Putamen (tissue), 1 donor: ENCODE results near the gene LGALS1.

Experiments used
- DNase-seq: peaks from one replicate; pipeline ENCODE4 v3.0.0-alpha.2; 2016; ENCODE audit warnings: low spot score

LGALS1 gene

GRCh38 chr22:37662039-37662438 lies 13.4 kb upstream of the LGALS1 start:
- DNase-seq, result no peak

DNA sequence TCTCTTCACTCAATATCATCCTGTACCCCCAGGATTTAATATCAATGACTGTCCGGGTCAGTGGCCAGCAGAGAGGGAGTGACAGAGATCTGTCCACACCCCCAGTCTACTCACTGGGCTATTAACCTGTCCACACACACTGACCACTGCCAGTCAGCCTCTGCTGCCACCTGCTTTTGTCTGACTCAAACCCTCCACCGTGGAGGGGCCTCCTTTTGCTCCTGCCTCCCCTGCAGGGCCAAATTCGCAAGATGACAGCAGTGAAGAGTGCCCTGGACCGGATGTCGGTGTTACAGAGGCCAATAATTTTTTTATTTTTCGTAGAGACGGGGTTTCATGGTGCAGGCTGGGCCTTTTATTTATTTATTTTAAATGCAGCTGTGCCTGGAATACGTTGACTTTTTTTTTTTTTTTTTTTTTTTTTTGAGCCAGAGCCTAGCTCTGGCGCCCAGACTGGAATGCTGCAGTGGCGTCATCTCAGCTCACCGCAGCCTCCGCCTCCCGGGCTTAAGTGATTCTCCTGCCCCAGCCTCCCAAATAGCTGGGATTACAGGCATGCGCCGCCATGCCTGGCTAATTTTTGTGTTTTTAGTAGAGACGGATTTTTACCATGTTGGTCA lies 11.8 kb upstream of the LGALS1 start:
- no peak for DNase-seq

DNA sequence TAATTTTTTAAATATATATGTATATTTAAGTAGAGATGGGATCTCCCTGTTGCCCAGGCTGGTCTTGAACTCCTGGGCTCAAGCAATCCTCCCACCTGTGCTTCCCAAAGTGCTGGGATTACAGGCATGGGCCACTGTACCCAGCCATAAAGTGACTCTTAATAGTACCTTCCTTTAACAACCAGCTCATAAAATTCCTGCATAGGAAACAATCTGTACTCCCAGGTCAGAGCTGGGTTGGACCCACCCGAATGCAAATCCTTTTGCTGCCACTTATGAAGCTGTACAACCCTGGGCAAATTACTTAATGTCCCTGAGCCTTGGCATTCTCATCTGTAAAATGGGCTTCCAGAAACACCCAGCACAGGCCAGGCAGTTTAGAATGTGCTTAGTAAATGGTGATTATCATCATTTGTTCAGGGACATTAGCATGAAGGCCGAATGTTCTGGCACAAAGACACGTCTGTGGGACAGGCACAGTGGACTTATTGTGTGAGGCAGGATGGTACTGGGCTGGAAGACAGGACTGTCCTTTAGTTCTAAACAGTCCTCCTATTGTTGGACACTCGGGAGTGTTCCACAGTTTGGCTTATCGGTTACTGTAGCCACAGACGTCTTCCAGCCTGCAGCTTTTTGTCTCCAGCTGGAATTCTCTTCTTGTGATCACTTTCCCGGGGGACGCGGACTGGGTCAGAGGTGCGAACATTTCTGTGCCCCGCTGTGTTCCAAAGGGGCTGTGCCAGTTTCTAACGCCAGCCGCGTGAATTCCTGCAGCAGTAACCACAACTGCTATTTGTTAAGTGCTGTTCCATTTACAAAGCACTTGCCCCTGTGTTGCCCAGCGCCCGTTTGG lies 11.0 kb upstream of the LGALS1 start:
- peak; percentile 94 for DNase-seq

DNA sequence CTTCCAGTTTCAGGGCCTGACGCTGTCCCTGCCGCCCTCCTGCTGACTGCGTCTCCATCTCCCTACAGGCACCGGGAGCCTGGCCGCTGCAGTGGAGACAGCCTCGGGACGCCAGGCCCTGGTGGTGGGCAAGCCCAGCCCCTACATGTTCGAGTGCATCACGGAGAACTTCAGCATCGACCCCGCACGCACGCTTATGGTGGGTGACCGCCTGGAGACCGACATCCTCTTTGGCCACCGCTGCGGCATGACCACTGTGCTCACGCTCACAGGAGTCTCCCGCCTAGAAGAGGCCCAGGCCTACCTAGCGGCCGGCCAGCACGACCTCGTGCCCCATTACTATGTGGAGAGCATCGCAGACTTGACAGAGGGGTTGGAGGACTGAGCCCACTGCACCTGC lies 9.9 kb upstream of the LGALS1 start:
- DNase-seq, result no peak

- no peak for DNase-seq
Measured at GRCh38 chr22:37669586-37669985, 5.8 kb upstream of the LGALS1 start.

- DNase-seq, result no peak
Measured at GRCh38 chr22:37672206-37672919, 3.1 kb upstream of the LGALS1 start.

GRCh38 chr22:37672920-37673455 lies 2.4 kb upstream of the LGALS1 start:
- DNase-seq, result no peak

DNA sequence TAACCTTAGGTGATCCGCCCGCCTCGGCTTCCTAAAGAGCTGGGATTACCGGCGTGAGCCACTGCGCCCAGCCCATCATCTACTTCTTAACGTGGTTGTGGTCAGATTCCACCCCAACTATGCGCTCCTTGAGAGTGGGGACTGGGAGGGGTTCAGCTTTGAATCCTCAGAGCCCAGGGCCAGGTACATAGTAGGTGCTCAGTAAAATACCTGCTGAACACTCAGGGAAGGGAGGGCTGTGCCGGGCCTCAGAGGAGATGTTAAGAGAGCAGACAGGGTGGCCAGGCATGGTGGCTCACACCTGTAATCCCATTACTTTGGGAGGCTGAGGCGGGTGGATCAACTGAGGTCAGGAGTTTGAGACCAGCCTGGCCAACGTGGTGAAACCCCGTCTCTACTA lies 1.2 kb upstream of the LGALS1 start:
- DNase-seq, result no peak

DNA sequence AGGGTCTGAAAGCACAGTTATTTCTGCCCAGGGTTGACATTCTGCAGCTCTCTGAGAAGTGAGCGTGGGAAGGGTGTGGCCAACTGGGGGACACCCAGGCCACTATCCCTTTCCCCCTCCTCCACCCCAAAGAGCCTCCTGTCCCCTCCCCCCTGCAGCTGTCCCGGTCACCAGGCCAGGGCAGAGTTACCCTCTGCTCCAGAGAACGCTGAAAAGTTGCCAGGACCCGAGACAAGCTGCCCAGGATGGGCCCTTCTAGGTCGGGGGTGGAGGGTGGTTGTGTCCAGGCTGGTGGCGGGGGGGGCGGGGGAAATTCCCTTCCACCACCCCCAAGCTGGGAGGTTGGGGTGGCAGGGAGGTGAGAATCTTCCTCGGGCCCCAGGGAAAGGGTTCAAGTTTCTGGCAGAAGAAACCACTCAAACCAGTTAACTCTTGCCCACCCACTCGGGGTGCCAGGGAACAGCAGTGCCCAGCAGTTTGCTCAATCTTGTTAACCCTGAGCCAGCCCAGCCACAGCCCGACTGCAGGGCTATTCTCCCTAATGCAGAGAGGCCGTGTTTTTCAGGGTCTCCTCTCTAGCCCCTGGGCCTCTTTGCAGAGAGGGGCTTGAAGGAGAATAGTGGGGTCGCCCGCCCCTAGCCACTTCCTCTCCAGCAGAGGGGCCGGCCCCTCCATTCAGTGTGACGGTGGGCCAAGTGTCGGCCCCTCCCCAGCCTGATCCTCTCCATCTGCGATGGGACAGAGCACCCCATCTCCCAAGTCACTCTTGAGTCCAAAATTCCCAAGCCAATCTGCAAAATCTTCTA lies 697 bp downstream of the LGALS1 start:
- DNase-seq, result no peak

- DNase-seq, result peak; percentile 57
Measured at GRCh38 chr22:37676736-37677492, 1.5 kb downstream of the LGALS1 start.

DNA sequence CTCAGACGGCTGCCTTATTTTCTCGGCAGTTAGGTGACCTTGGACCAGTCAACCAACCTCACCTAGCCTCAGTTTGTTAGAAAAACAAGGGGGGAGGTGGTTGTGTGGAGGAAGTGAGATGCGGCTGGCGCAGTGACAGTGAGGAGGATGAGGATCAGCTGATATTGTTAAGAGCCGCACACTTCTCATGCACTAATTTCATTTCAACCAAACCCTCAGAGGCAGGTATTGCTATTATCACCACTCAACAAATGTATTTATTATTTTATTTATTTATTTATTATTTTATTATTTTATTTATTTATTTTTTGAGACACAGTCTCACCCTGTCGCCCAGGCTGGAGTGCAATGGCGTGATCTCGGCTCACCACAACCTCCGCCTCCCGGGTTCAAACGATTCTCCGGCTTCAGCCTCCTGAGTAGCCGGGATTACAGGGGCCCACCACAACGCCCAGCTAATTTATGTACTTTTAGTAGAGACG lies 2.1 kb downstream of the LGALS1 start:
- no peak for DNase-seq

GRCh38 chr22:37678372-37678771 lies 2.9 kb downstream of the LGALS1 start:
- no peak for DNase-seq

DNA sequence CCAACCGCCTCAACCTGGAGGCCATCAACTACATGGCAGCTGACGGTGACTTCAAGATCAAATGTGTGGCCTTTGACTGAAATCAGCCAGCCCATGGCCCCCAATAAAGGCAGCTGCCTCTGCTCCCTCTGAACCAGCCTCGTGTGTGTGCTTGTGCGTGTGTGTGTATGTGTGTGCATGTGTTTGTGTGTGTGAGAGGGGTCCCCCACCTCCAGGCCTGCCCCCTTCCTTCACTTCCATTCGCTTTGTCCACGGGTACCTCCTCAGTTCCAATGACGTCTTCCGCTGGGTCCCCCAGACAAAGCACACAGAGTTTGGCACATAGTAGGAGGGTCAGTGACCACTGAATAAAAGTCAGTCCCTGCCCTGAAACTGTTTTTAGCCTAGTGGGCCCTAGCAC lies 4.2 kb downstream of the LGALS1 start:
- no peak for DNase-seq

DNA sequence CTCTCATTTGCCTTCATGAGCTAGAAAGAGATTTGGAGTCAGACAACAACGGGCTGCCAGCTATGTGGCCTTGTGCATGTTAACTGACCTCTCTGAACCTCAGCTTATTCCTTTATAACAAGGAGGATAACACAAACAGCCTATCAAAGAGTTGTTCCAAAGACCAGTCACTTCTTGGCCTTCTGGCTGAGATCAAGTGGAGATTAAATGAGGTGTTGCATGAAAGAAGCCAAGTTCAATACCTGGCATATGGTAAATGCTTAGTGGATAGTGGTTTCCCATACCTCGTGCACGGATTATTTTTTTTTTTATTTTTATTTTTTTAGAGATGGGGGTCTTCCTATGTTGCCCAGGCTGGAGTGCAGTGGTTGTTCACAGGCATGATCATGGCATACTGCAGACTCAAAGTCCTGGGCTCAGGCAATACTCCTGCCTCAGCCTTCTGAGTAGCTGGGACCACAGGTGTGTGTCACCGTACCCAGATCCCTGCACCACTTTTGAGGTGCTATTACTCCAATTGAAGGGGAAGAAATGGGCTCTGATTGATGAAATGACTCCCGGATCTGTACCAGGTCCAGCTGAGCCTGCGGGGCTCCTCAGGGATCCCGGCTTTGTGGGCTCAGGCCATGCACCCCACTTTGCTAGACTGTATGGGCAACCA lies 4.9 kb downstream of the LGALS1 start:
- DNase-seq, result no peak

GRCh38 chr22:37681001-37681424 lies 5.6 kb downstream of the LGALS1 start:
- DNase-seq, result no peak

DNA sequence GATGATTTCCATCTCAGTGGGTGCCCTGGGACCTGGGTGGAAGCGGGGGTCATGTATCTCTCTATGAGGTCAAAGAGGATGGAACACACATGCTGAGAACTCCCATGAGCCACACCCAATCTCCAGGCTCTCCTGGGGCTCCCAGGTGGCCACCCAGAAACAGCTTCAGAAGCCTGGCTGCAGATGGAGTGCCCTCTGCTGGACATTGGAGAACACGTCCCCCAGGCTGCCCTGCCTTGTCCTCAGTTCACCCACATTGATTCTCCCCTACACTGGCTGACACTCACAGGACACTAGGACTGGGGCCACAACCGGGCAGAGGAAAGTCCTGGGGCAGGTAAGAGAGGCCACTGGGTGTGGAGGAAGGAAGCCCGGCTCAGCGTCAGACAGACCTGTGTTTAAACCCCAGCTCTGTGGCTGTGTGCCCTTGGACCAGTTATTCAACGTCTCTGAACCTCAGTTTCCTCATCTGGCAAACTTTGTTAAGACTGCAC lies 6.2 kb downstream of the LGALS1 start:
- no peak for DNase-seq

DNA sequence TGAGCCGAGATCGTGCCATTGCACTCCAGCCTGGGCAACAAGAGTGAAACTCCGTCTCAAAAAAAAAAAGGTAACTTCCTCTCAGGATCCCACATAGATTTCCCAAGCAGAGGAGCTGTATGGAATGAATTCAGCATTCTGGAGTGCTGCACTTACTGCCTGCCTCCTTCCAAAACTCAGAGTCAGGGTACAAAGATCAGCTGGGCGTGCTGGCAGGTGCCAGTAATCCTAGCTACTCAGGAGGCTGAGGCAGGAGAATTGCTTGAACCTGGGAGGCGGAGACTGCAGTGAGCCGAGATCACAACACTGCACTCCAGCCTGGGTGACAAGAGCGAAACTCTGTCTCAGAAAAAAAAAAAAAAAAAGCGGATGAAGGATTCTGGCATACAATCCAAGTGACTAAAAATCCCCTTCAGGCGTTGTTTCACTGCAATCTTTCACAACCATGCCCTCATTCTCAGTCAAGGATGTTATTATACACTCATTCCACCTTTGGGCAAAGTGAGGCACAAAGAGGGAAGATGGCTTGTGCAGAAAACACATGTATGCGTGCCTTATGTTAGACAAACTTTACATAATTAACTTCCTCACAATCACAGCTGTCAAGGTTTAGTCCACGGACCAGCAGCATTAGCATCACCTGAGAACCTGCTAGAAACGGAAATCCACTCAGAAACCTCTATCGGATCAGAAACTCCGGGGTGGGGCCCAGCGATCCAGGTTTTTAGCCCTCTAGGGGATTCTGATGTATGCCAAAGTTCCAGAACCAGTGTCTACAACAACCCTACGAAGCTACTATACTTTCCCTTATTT lies 9.6 kb downstream of the LGALS1 start:
- no peak for DNase-seq

DNA sequence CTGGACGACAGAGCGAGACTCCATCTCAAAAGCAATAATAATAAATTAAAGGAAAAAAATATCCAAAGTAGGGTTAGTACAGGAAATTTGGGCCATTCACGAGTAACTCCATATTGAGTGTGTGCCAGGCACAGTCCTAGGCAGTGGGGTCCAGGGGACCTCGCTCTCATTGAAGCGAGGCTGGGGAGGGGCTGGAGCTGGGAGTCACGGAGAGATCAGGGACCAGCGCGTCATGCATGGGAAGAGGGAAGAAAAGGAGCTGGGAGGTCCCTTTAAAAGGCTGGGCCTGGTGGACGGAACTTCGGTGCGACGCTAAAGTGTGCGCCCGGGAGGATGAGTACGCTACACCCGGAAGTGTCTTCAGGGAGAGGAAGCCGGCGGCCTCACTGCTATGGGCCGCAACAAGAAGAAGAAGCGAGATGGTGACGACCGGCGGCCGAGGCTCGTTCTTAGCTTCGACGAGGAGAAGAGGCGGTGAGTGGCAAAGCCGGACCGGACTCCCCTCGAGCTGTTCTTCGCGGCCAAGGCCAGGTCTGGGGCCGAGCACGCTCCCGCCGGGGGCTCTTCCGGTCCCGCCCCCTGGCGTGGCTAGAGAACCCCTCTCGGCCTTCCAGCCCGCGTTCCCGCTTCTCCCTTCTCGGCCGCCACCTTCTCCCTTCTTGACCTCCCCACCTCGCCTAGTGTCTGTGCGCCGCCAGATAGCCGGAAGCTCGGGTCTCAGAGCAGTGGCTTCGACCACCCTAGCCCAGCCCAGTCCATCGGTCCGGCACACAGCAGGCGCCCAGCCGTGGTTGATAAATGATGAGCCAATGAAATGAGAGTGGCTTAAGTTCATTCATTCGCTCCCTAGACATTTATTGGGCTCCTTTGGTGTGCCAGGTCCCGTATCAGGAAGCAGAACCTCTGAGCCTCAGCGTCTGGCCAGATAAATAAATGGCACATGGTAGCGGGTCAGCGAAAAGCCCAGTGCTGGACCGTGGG lies 10.9 kb downstream of the LGALS1 start, which contains the start of gene NOL12:
TSS of gene NOL12 (plus strand) at position 342 of the 981 bp plus-strand sequence. CDS start at position 392, 50 bp downstream.
- peak; percentile 87 for DNase-seq
